Activated naive CD4-positive, alpha-beta T cell treated with anti-CD3 and anti-CD28 coated beads, Interleukin-2, amount 50 U/mL, for 24 hours (primary cell): ENCODE measurements around the gene VPS37C.

Experiments
- H3K27ac Mint-ChIP-seq: one replicate; pipeline ENCODE4 v1.8.0; 2021; ENCODE audit warnings: mild to moderate bottlenecking, mixed read lengths
- H3K27me3 Mint-ChIP-seq: one replicate; pipeline ENCODE4 v1.8.0; 2021; ENCODE audit warnings: mixed read lengths
- H3K36me3 Mint-ChIP-seq: one replicate; pipeline ENCODE4 v1.8.0; 2021; ENCODE audit warnings: mixed read lengths
- H3K4me1 Mint-ChIP-seq: one replicate; pipeline ENCODE4 v1.8.0; 2021; ENCODE audit warnings: mixed read lengths
- H3K4me3 Mint-ChIP-seq: one replicate; pipeline ENCODE4 v1.8.0; 2021; ENCODE audit warnings: mild to moderate bottlenecking, mixed read lengths
- H3K9me3 Mint-ChIP-seq: one replicate; pipeline ENCODE4 v1.8.0; 2021; ENCODE audit warnings: mixed read lengths

VPS37C gene

DNA sequence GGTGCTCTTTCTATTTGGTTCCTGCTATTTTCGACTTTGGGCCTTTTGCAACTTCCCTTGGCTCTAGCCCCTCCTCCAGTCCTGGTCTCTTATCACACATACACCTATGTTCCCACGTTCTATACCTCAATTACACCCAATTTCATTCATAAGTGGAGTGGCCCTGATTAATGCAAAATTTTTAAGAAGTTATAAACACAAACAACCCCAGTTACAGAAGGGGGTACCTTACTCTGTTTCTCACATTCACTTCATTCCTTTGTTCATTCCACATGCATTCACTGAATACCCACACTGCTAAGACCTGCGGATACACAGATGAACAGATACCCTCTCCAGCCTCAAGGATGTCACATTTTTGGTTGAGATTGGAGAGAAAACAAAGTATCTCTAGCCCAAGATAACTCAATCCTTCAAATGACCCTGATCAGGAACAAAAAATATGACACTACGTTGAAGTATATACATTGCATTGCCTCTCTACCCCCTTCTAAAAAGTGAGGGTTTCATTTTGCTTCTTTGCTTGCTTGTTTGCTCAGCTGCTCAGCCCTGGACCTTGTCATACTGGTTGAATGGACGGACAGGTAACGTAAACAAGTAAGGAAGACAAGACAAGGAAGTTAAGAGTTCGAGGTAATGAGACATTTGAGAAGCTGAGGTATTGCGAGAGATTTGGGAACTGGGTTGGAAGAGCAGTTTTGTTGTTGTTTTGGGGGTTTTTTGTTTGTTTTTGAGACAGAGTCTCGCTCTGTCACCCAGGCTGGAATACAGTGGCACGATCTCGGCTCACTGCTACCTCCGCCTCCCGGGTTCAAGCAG, 3.6 kb upstream of the VPS37C start:
- no peaks in the 10 kb centered on the region for H3K27me3 Mint-ChIP-seq
- no peak overlapping the region for H3K4me3 Mint-ChIP-seq
- H3K4me1 Mint-ChIP-seq, result peaks cover 50% of the 10 kb centered on the region
- no peaks in the 10 kb centered on the region for H3K9me3 Mint-ChIP-seq
- peak overlapping the region; percentile 33 for H3K27ac Mint-ChIP-seq
- no peaks in the 10 kb centered on the region for H3K36me3 Mint-ChIP-seq

DNA sequence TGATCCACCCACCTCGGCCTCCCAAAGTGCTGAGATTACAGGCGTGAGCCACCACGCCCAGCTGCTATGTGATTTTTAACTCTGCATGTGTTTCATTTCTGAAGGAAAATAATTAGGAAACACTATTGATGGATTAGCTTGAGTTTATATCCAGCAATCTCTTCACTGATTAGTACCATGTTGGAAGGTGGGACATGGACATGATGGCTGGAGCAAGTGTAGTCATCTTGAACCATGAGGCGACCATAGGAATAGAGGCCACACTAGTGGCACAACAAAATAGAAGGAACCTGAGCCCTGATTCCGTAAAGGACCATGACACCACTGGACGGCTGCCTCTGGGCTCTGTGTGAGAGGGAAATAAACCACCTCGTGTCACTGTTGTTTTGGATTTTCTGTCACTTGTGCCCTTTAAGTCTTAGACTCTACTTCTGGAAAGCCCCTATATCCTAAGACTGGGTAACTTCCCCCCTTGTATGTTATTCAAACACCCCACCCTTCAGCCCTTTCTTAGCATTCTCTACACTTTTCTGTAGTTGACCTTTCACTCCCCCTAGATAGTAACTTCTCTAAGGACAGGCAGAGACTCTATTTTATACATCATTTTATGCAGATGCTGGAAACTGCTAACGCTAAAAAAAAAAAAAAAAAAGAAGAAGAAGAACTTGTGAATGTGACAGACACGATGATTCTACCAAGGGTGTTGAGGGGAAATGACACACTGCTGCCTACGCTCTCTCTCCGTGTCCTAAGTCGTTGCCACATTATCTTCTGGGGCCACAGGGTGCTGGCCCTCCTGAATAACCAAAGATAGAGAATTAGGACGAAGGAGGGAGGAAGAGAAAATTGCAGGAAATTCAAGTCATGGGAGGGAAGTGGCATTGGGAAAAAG, 2.7 kb upstream of the VPS37C start:
- Mint-ChIP-seq H3K4me1 (peaks cover 55% of the 10 kb centered on the region), H3K27me3 (no peaks in the 10 kb centered on the region), H3K36me3 (no peaks in the 10 kb centered on the region), H3K27ac (peak overlapping the region; percentile 94), H3K9me3 (no peaks in the 10 kb centered on the region), H3K4me3 (peak overlapping the region; percentile 64)

DNA sequence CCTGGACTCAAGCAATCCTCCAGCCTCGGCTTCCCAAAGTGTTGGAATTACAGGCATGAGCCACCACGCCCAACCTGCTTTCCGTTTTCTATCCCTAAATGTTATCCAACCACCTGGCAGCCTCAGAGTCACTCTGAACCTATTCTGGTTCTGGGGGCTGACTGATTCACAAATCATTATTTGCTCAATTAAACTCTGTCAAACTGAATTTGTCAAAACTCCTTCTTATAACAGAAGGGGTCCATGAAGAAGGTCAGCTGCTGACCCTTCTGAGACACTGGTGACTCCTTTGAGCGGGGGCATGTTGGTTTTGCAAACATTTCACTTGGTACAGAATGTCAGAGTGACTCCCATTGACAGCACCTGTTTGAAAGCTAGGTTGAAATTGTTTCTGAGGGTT, 1.8 kb upstream of the VPS37C start:
- peak overlapping the region; percentile 2 for H3K4me3 Mint-ChIP-seq
- no peaks in the 10 kb centered on the region for H3K9me3 Mint-ChIP-seq
- peaks cover 61% of the 10 kb centered on the region for H3K4me1 Mint-ChIP-seq
- H3K27ac Mint-ChIP-seq, result peak overlapping the region; percentile 59
- H3K36me3 Mint-ChIP-seq, result no peaks in the 10 kb centered on the region
- no peaks in the 10 kb centered on the region for H3K27me3 Mint-ChIP-seq

DNA sequence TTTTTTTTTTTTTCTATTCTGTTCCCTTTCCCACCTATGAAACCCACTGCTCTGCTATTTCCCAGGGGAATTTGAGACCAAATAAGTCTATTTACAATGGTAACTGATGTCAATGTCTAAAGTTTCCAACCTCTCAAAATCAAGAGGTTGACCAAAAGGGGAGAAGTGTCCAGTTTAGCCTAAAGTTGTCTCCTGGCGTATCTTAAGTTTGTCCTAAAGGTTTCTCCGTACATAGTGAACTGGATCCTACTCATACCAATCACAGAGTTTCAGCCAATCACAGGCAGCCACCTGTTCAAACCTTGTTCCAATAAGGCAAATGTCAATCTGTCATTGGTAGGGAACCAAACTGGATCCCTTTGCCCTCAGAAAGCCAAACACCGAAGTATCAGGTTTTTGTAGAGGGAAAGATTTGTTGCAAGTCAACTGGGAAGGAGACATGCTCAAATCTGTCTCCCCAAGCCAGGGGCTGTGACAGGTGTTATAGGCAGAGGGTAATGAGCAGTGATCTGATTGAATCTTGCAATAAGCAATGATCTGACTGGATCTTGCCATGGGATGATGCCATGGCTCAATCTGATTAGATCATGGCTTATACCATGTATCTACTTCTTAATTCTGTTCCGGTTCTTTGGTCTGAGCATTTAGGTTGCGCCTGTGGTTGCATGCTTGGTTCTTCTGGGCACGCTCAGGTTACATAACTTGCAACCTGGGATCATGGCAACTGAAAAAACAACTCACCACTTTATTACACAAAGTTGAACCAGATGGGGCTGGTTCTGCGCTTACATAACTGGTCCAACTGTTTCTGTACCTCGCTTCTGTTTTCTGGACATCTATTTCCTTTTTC, 1.1 kb upstream of the VPS37C start:
- Mint-ChIP-seq H3K9me3 (no peaks in the 10 kb centered on the region), H3K36me3 (no peaks in the 10 kb centered on the region), H3K27me3 (no peaks in the 10 kb centered on the region), H3K27ac (peak overlapping the region; percentile 94), H3K4me3 (peak overlapping the region; percentile 95), H3K4me1 (peaks cover 57% of the 10 kb centered on the region)

DNA sequence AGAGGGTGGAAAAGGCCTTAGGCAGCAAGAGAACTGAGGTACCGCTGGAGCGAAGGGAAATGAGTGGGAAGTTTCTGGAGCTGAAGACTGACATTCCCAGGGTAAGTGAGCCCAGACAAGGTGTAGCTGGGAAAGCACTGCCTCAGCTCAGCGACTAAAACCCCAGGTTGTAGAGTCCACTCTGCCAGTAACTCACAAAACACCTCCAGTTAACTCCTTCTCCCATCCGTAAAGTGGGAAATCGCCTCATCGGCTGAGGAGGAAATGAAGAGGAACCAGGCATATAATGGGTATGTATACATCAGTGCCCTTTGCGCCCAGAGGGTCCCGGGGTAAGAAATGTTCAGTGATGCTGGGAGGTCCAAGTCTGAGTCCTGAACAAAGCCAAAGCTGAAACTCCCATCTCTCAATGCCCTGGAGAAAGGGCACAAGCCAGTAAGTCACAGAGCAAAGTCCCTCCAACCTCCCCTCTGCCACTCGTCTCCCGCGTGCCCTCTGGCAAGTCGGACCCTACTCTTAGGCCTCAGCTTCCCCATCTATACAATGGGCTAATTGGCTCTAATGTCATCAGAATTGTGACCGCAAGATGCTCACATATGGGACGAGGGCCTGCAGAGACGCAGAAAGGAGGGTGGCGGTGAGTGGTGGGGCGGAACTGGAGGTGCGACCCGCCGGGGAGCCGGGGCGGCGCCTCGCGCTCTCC, 588 bp downstream of the VPS37C start:
- peaks cover 62% of the 10 kb centered on the region for H3K4me1 Mint-ChIP-seq
- H3K9me3 Mint-ChIP-seq, result no peaks in the 10 kb centered on the region
- H3K27ac Mint-ChIP-seq, result peak overlapping the region; percentile 69
- peaks cover 6% of the 10 kb centered on the region for H3K36me3 Mint-ChIP-seq
- peak overlapping the region; percentile 82 for H3K4me3 Mint-ChIP-seq
- no peaks in the 10 kb centered on the region for H3K27me3 Mint-ChIP-seq

DNA sequence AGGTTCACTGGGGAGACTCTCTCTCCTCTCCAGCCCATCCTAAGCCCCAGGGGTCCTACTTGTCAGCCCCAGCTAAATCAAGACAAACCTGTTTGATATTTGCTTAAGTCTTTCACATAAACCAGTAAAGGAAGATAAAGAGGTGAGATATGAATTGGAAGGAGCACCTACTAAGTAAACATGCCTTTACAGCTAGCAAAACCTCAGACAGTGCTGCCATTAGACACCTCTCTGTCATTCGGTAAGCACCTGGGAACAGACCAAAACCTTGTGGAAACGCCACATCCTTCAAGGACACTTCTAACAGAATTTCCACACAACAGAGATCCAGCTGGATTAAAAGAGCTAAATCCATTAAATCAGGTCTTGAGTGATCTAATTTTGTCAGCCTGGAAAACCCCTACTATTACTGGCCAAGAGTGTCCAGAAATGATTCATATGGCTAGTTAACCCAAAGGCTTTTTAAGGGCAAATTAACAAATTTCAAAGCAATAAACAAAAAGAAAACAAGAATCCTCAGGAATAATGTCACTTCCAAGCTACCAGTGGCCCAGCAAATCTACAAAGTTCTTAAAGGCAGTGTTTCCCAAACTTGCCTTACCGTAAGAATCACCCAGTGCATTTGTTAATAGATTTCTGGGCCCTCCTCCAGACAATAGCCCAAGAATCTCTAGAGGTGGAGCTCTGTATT, 2.4 kb downstream of the VPS37C start:
- Mint-ChIP-seq H3K36me3 (peaks cover 21% of the 10 kb centered on the region), H3K27me3 (no peaks in the 10 kb centered on the region), H3K9me3 (no peaks in the 10 kb centered on the region), H3K27ac (peak overlapping the region; percentile 53), H3K4me3 (peak overlapping the region; percentile 33), H3K4me1 (peaks cover 57% of the 10 kb centered on the region)

DNA sequence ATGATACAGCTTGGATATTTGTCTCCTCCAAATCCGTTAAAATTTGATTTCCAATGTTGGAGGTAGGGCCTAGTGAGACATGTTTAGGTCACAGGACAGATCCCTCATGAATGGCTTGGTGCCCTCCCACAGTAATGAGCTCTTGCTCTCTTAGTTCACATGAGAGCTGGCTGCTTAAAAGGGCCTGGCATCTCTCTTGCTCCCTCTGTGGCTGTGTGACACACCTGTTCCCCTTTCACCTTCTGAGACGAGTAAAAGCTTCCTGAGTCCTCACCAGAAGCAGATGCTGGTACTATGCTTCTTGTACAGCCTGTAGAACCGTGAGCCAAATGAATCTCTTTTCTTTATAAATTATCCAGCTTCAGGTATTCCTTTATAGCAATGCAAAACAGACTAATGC, 3.5 kb downstream of the VPS37C start:
- Mint-ChIP-seq H3K27me3 (no peaks in the 10 kb centered on the region), H3K9me3 (no peaks in the 10 kb centered on the region), H3K27ac (peak overlapping the region; percentile 78), H3K36me3 (peaks cover 21% of the 10 kb centered on the region), H3K4me3 (no peak overlapping the region), H3K4me1 (peaks cover 55% of the 10 kb centered on the region)

DNA sequence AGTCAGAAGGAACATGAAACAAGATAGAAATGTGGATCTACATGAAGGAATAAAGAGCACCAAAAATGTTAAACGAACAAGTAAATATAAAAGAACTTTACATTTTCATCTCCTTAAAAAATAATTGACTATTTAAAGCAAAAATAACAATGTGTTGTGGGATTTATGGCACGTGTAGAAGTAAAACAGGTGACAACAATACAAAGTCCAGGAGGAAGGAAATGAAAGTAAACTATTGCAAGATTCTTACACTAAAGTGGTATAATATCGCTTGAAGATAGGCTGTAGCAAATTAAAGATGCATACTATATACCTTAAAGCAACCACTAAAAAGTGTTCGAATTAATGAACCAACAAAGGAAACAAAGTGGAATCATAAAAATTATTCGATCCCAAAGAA, 5.5 kb downstream of the VPS37C start:
- H3K4me1 Mint-ChIP-seq, result peaks cover 42% of the 10 kb centered on the region
- no peak overlapping the region for H3K27ac Mint-ChIP-seq
- H3K36me3 Mint-ChIP-seq, result peaks cover 21% of the 10 kb centered on the region
- H3K9me3 Mint-ChIP-seq, result no peaks in the 10 kb centered on the region
- H3K27me3 Mint-ChIP-seq, result no peaks in the 10 kb centered on the region
- H3K4me3 Mint-ChIP-seq, result no peak overlapping the region

DNA sequence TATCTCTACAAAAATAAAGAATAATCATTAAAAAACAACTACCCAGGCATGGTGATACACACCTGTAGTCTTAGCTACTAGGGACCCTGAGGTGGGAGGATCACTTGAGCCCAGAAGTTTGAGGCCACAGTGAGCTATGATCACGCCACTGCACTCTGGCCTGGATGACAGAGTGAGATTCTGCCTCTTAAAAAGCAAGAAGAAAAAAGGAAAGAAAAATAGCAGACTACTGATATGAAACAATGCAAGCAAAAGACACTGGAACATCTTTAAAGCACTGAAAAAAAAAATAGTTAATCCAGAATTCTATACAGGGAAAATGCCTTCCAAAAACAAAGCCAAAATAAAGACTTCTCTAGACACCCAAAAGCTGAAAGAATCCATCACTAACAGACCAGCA, 5.9 kb downstream of the VPS37C start:
- Mint-ChIP-seq H3K27me3 (no peaks in the 10 kb centered on the region), H3K4me3 (no peak overlapping the region), H3K27ac (no peak overlapping the region), H3K36me3 (peaks cover 21% of the 10 kb centered on the region), H3K4me1 (peaks cover 38% of the 10 kb centered on the region), H3K9me3 (no peaks in the 10 kb centered on the region)

DNA sequence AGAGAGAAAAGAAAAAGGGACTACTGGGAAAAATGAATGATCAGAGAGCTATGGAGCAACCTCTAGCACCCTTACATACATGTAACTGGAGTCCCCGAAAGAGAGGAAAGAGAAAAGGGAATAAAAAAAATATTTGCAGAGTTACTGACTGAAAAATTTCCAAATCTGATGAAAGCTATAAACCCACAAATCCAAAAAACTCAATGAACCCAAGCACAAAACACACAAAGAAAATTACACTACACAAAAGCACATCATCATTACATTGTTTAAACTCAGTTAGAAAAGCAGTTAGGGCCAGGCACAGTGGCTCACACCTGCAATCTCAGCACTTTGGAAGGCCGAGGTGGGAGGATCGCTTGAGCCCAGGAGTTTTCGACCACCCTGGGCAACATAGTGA, 6.7 kb downstream of the VPS37C start:
- Mint-ChIP-seq H3K27me3 (no peaks in the 10 kb centered on the region), H3K36me3 (peaks cover 21% of the 10 kb centered on the region), H3K4me3 (no peak overlapping the region), H3K4me1 (peaks cover 32% of the 10 kb centered on the region), H3K9me3 (no peaks in the 10 kb centered on the region), H3K27ac (no peak overlapping the region)

DNA sequence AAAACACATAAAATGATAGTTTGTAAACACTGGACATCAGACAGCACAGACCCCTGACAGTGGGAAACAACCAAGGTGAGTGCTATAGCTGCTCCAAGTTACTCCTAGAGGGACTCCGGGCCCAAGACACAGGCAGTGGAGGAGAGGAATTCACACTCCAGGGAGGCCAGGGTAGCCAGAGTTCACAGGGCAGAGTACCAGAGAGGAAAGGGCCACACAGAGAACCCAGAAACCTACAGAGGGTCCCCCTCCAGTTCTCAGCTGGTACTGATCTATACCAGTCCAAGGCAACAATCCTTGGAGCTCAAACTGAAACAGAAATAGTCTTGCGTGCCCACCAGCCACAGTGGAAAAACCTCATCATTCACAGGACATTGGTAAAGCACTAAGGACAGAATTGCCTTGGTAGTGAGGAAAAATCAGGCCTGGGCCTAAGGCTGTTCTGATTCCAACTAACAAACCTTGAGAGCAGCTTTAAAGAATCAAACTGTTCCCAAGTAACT, 7.6 kb downstream of the VPS37C start:
- H3K27ac Mint-ChIP-seq, result no peak overlapping the region

DNA sequence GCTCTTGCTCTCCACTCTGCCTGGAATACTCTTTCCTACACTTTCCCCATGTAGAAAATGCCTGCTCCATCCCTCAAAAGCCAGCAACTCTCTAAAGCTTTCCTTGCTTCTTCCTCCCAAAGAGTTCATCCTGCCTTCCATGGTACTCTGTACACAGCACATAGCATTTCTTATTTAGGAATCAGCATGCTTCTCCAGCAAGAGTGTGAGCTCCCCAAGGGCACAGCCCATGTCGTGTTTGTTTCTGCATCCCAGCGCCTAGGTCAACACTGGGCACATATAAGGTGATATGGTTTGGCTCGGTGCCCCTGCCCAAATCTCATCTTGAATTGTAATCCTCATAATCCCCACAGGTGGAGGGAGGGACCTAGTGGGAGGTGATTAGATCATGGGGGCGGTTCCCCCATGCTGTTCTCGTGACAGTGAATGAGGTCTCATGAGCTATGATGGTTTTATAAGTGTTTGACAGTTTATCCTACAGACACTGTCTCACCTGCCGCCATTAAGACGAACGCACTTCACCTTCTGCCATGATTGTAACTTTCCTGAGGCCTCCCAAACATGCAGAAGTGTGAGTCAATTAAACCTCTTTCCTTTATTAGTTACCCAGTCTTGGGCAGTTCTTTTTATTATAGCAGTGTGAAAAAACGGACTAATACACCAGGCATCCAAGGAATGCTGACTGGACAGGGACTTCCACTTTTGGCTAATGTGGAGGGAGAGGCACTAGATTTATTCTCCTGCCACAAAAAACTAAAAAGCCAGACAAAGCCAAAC, 8.2 kb downstream of the VPS37C start:
- peaks cover 21% of the 10 kb centered on the region for H3K36me3 Mint-ChIP-seq
- no peak overlapping the region for H3K27ac Mint-ChIP-seq
- no peaks in the 10 kb centered on the region for H3K9me3 Mint-ChIP-seq
- no peaks in the 10 kb centered on the region for H3K27me3 Mint-ChIP-seq
- H3K4me1 Mint-ChIP-seq, result peaks cover 23% of the 10 kb centered on the region
- H3K4me3 Mint-ChIP-seq, result no peak overlapping the region

More for the DNA sequence above, 7.6 kb downstream of the VPS37C start:
- H3K9me3 Mint-ChIP-seq, result no peaks in the 10 kb centered on the region
- H3K4me1 Mint-ChIP-seq, result peaks cover 25% of the 10 kb centered on the region
- no peak overlapping the region for H3K4me3 Mint-ChIP-seq
- peaks cover 21% of the 10 kb centered on the region for H3K36me3 Mint-ChIP-seq
- H3K27me3 Mint-ChIP-seq, result no peaks in the 10 kb centered on the region

DNA sequence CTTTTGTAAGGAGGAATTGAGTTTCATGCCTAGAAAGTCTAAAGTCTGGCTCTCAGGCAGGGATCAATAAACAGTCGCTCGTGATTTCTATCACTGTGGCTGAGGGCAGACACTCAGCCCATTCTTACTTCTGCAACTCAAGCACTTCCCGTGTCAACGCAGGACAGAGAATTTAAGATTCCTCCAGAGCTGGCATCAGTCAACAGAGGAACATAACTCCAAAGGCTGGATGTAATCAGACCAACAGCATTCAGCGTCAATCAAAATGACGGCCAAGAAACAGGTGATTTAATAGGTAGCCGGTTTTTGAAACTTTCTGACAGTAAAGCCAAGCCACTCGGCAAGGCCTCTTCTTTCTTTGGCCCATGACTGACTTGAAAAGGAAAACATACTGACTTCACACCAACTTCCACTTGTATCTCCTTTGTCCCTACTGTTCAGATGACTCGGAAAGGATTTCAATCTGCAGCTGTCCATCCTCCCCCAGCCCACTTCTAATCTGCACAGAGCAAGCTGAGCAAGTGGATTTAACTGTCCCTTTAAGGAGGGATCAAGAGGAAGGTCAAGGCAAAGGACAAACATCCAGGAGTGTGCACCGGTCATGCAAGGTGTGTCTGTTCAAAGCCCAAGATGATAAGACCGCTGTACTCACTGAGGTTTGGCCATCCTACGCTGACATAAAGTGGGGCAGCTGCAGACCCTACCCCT, 9.5 kb downstream of the VPS37C start:
- peaks cover 19% of the 10 kb centered on the region for H3K36me3 Mint-ChIP-seq
- H3K4me3 Mint-ChIP-seq, result no peak overlapping the region
- no peak overlapping the region for H3K27ac Mint-ChIP-seq
- no peaks in the 10 kb centered on the region for H3K9me3 Mint-ChIP-seq
- H3K27me3 Mint-ChIP-seq, result no peaks in the 10 kb centered on the region
- peaks cover 25% of the 10 kb centered on the region for H3K4me1 Mint-ChIP-seq
